H1 (cell line): ENCODE data around the gene SGK1. TPM values are rescaled to one million over a fixed set of nuclear protein-coding genes. Genes with fewer than 3 reads are reported as not detected.

Experiments used
- CTCF ChIA-PET: fragments of 300-600 bp; sonication (Branson Sonifier 250); formaldehyde crosslinking; loops from one replicate; lab custom pipeline; 2021; ENCODE audit not compliant: partially characterized antibody; lab: Charles Lee
- POLR2A ChIA-PET: fragments of 300-600 bp; sonication (Branson Sonifier 250); formaldehyde crosslinking; loops from one replicate; lab custom pipeline; 2021; ENCODE audit warnings: inconsistent platforms; ENCODE audit not compliant: partially characterized antibody; lab: Charles Lee
- DNase-seq, 2 experiments: peaks; one replicate each; pipeline versions ENCODE4 v3.0.0 to v3.0.0-alpha.2; 2010 to 2022; ENCODE audit warnings: low spot score in 2 of 2, low read depth in 1 of 2, mixed read lengths in 1 of 2
- FAIRE-seq: peaks from 2 replicates; lab custom pipeline; 2011; peaks lifted over from hg19 to GRCh38; lab: Jason Lieb, UNC
- H2AFZ ChIP-seq: 2 replicates; pipeline ENCODE4 v1.8.1; 2012; ENCODE audit warnings: low read length, inconsistent platforms
- H2AK5ac ChIP-seq: 2 replicates; pipeline ENCODE4 v1.6.1; 2013; ENCODE audit warnings: low read depth, low read length
- H2BK120ac ChIP-seq: replicated peaks from 2 replicates; pipeline ENCODE3; 2013; ENCODE audit warnings: low read depth, low read length, inconsistent platforms
- H2BK12ac ChIP-seq: 2 replicates; pipeline ENCODE4 v1.6.1; 2013; ENCODE audit warnings: low read depth, low read length
- H2BK15ac ChIP-seq: 2 replicates; pipeline ENCODE4 v1.6.1; 2013; ENCODE audit warnings: low read length
- H2BK20ac ChIP-seq: 2 replicates; pipeline ENCODE4 v1.6.1; 2013; ENCODE audit warnings: low read length
- H2BK5ac ChIP-seq: 2 replicates; pipeline ENCODE4 v1.6.1; 2013; ENCODE audit warnings: low read depth, low read length
- H3K14ac ChIP-seq: 2 replicates; pipeline ENCODE4 v1.6.1; 2013; ENCODE audit warnings: inconsistent platforms; ENCODE audit not compliant: insufficient read length
- H3K18ac ChIP-seq: 2 replicates; pipeline ENCODE4 v1.6.1; 2013; ENCODE audit warnings: low read length; ENCODE audit errors: extremely low read depth
- H3K23ac ChIP-seq: 2 replicates; pipeline ENCODE4 v1.6.1; 2013; ENCODE audit warnings: inconsistent platforms; ENCODE audit not compliant: insufficient read length
- H3K23me2 ChIP-seq: 2 replicates; pipeline ENCODE4 v1.6.1; 2013; ENCODE audit warnings: low read depth, low read length
- H3K27ac ChIP-seq: 2 replicates; pipeline ENCODE4 v1.6.1; 2011; ENCODE audit warnings: low read depth, low read length, inconsistent platforms
- H3K27me3 ChIP-seq, 4 experiments: replicated peaks in 1 of 4; 1 replicate in 1 of 4; 2 replicates in 3 of 4; pipeline versions ENCODE4 v1.6.1 to v1.8.1; 2011 to 2013; ENCODE audit warnings: low read length in 3 of 4, mild to moderate bottlenecking in 3 of 4, inconsistent platforms in 2 of 4, mixed read lengths in 2 of 4, moderate library complexity in 1 of 4; ENCODE audit not compliant: control insufficient read depth in 3 of 4, insufficient read depth in 3 of 4; ENCODE audit errors: extremely low read depth in 1 of 4
- H3K36me3 ChIP-seq, 4 experiments: 2 replicates each; pipeline versions ENCODE4 v1.6.1 to v1.8.1; 2011 to 2013; ENCODE audit warnings: mild to moderate bottlenecking in 4 of 4, low read length in 3 of 4, moderate library complexity in 2 of 4, control low read depth in 1 of 4, inconsistent platforms in 1 of 4; ENCODE audit not compliant: insufficient read depth in 4 of 4, control insufficient read depth in 2 of 4
- H3K4ac ChIP-seq: replicated peaks from 2 replicates; pipeline ENCODE3; 2013; ENCODE audit warnings: low read length, low read depth, mixed read lengths, inconsistent platforms; ENCODE audit not compliant: insufficient read length
- H3K4me1 ChIP-seq, 4 experiments: replicated peaks in 1 of 4; 1 replicate in 1 of 4; 2 replicates in 3 of 4; pipeline versions ENCODE4 v1.6.1 to v1.8.1; 2011 to 2013; ENCODE audit warnings: low read length in 3 of 4, inconsistent platforms in 2 of 4, mixed read lengths in 1 of 4; ENCODE audit not compliant: insufficient read depth in 4 of 4, control insufficient read depth in 3 of 4
- H3K4me2 ChIP-seq, 2 experiments: 2 replicates each; pipeline versions ENCODE4 v1.6.1 to v1.8.1; 2011 to 2013; ENCODE audit warnings: low read depth in 2 of 2, low read length in 2 of 2, control low read depth in 1 of 2, inconsistent platforms in 1 of 2, mild to moderate bottlenecking in 1 of 2; ENCODE audit not compliant: insufficient read depth in 1 of 2
- H3K4me3 ChIP-seq, 4 experiments: fragments of 200-600, 300-600 bp in 1 of 4; sonication (generic), shearing (Covaris generic), sonication (Bioruptor Twin) in 1 of 4; 2 replicates each; pipeline versions ENCODE4 v1.5.1 to v1.8.1; 2011 to 2016; ENCODE audit warnings: low read length in 4 of 4, low read depth in 3 of 4, control low read depth in 2 of 4, inconsistent platforms in 2 of 4, mild to moderate bottlenecking in 2 of 4, mixed read lengths in 1 of 4, moderate library complexity in 1 of 4; ENCODE audit not compliant: insufficient read depth in 2 of 4; ENCODE audit errors: extremely low read depth in 1 of 4
- H3K56ac ChIP-seq: replicated peaks from 2 replicates; pipeline ENCODE3; 2013; ENCODE audit warnings: low read depth, mild to moderate bottlenecking, mixed read lengths, low read length, inconsistent platforms; ENCODE audit not compliant: insufficient read length
- H3K79me1 ChIP-seq: 2 replicates; pipeline ENCODE4 v1.6.1; 2013; ENCODE audit warnings: low read depth, low read length, control low read depth
- H3K79me2 ChIP-seq, 2 experiments: 2 replicates each; pipeline versions ENCODE4 v1.6.1 to v1.8.1; 2012 to 2013; ENCODE audit warnings: low read length in 2 of 2, mild to moderate bottlenecking in 2 of 2, inconsistent platforms in 1 of 2; ENCODE audit not compliant: insufficient read depth in 2 of 2, control insufficient read depth in 1 of 2
- H3K9ac ChIP-seq, 4 experiments: replicated peaks in 1 of 4; 1 replicate in 1 of 4; 2 replicates in 3 of 4; pipeline versions ENCODE4 v1.6.1 to v1.8.1; 2011 to 2013; ENCODE audit warnings: low read depth in 3 of 4, low read length in 3 of 4, control low read depth in 2 of 4, mild to moderate bottlenecking in 2 of 4, moderate library complexity in 2 of 4, inconsistent platforms in 1 of 4; ENCODE audit errors: extremely low read depth in 1 of 4
- H3K9me3 ChIP-seq, 2 experiments: 2 replicates each; pipeline versions ENCODE4 v1.6.1 to v1.8.1; 2012 to 2013; ENCODE audit warnings: mild to moderate bottlenecking in 2 of 2, moderate library complexity in 2 of 2, control low read depth in 1 of 2, inconsistent platforms in 1 of 2, low read depth in 1 of 2, low read length in 1 of 2, mixed read lengths in 1 of 2; ENCODE audit not compliant: insufficient read depth in 2 of 2
- H4K20me1 ChIP-seq, 2 experiments: replicated peaks in 1 of 2; 2 replicates each; pipeline versions ENCODE3 to v1.8.1; 2011 to 2013; ENCODE audit warnings: inconsistent platforms in 2 of 2, low read length in 2 of 2, mild to moderate bottlenecking in 1 of 2; ENCODE audit not compliant: insufficient read depth in 2 of 2, control insufficient read depth in 1 of 2
- H4K5ac ChIP-seq: 2 replicates; pipeline ENCODE4 v1.6.1; 2013; ENCODE audit warnings: low read length, low read depth, mixed read lengths, inconsistent platforms; ENCODE audit not compliant: insufficient read length
- H4K8ac ChIP-seq: 2 replicates; pipeline ENCODE4 v1.8.0; 2013; ENCODE audit warnings: mild to moderate bottlenecking, moderate library complexity, low read length, inconsistent platforms; ENCODE audit not compliant: insufficient read depth; ENCODE audit errors: extremely low read depth
- H4K91ac ChIP-seq: replicated peaks from 2 replicates; pipeline ENCODE3; 2013; ENCODE audit warnings: low read length, mixed read lengths, inconsistent platforms; ENCODE audit not compliant: insufficient read length
- BCL11A ChIP-seq, 2 experiments: IDR thresholded peaks; one replicate each; pipeline ENCODE4 v1.6.1; 2011; ENCODE audit warnings: low read depth in 2 of 2, low read length in 2 of 2, mild to moderate bottlenecking in 2 of 2
- WGBS, 2 experiments: shearing (Covaris generic) in 1 of 2; methylation state at CpG; one replicate each; pipeline versions ENCODE4 v1.1.6 to v1.1.7; 2013 to 2015; ENCODE audit warnings: low lambda C conversion rate in 2 of 2, mixed read lengths in 2 of 2, inconsistent platforms in 1 of 2, low coverage in 1 of 2, missing lambda C conversion rate in 1 of 2; ENCODE audit not compliant: insufficient replicate concordance in 2 of 2, insufficient coverage in 1 of 2, insufficient read length in 1 of 2; ENCODE audit errors: extremely low coverage in 1 of 2, missing lambda C conversion rate in 1 of 2; 5-methylcytosine and 5-hydroxymethylcytosine counted together
- polyA plus RNA-seq, 7 experiments: library from polyadenylated mRNA; depleted of rRNA in 3 of 7; stranded (reverse) in 5 of 7; unstranded in 2 of 7; fragments of >200 nt in 5 of 7; fragments of 200-250 nt in 2 of 7; gene quantifications; 1 replicate in 5 of 7; 2 replicates in 1 of 7; 4 replicates in 1 of 7; pipeline versions ENCODE4 v1.2.1 to v1.2.3, GENCODE V29; 2011 to 2013; ENCODE audit warnings: missing spikeins in 2 of 7, mixed read lengths in 2 of 7
- total RNA-seq: library from RNA; stranded (reverse); fragmentation: NEBNext Ultra II Directional; extraction: Animal tissue kit (Norgen Biotek cat#: 25700); gene quantifications from 2 replicates; pipeline ENCODE4 v1.2.1, GENCODE V29; 2021

Gene SGK1
- total and polyA plus RNA-seq, 2 of the 8 experiments (the other 6 are each of a cell fraction or from before 2014, with no cell fraction given), result 14.5 to 18.4 TPM

DNA sequence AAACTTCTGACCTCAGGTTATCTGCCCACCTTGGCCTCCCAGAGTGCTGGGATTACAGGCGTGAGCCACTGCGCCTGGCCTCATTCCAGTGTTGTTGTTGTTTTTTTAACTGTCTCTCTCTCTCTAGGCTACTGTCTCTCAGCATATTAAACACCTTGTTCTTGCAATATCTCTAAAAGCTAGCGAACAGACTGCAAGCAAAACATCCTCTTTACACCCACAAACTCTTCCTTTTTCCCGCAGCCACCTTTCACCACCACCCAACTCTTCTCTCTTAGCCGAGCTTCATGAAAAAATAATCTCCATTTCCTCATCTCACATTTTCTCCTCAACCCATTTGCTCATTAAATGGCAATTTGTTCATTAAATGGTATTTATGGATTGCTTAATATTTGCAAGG lies 45.5 kb downstream of the SGK1 start:
- POLR2A ChIA-PET, result no interaction called here
- no peak overlapping the region for H3K4me2 ChIP-seq
- no peaks in the 10 kb centered on the region for H3K9me3 ChIP-seq
- no peak overlapping the region for H3K14ac ChIP-seq
- no peak overlapping the region for H3K18ac ChIP-seq
- no peak overlapping the region for H2BK15ac ChIP-seq
- H3K27ac ChIP-seq, result no peak overlapping the region
- no peak for TF ChIP-seq BCL11A (IDR thresholded peaks at IDR 0.05; ENCODE audit: low read depth in 2 of 2, low read length in 2 of 2)
- H3K27me3 ChIP-seq, result no peaks in the 10 kb centered on the region
- no peak overlapping the region for H2BK12ac ChIP-seq
- H4K91ac ChIP-seq, result no peak overlapping the region
- no peak overlapping the region for H3K56ac ChIP-seq
- no peak overlapping the region for H2AFZ ChIP-seq
- no peak overlapping the region for H3K4ac ChIP-seq
- no peaks in the 10 kb centered on the region for H3K36me3 ChIP-seq
- CTCF ChIA-PET, result interaction anchor here (0.6 kb wide), 1 partner anchor 434 kb away, joined by 3 read pairs; no protein-coding TSS in a partner anchor
- H3K23me2 ChIP-seq, result no peaks in the 10 kb centered on the region
- no peak overlapping the region for H3K23ac ChIP-seq
- 80 to 100% methylated on average over 1 to 4 of the region's 5 CpGs for WGBS, 2 experiments
- FAIRE-seq (no peak), DNase-seq (no peak)
- no peak overlapping the region for H2BK120ac ChIP-seq
- no peak overlapping the region for H4K5ac ChIP-seq
- H3K4me3 ChIP-seq, result no peak overlapping the region
- H2BK5ac ChIP-seq, result no peak overlapping the region
- H3K9ac ChIP-seq, result no peak overlapping the region
- H4K8ac ChIP-seq, result no peak overlapping the region
- H3K79me2 ChIP-seq, result no peaks in the 10 kb centered on the region
- peaks cover 0 to 6% (median 0%) of the 10 kb centered on the region in 4 experiments; a peak in 2 of 7 replicates for H3K4me1 ChIP-seq
- no peaks in the 10 kb centered on the region for H4K20me1 ChIP-seq
- H2BK20ac ChIP-seq, result no peak overlapping the region
- no peak overlapping the region for H2AK5ac ChIP-seq
- no peaks in the 10 kb centered on the region for H3K79me1 ChIP-seq
